K562 (cell line): ENCODE data around the gene PPP1R37. TPM values are rescaled to one million over a fixed set of nuclear protein-coding genes. Genes with fewer than 3 reads are reported as not detected.

Experiments
- BHLHE40 ChIP-seq: IDR thresholded peaks from 2 replicates; pipeline ENCODE4 v1.6.1; 2011; ENCODE audit warnings: low read length, improper control_type of control experiment
- CBX2 ChIP-seq: fragments of 200-600 bp; sonication (generic); IDR thresholded peaks from one replicate; pipeline ENCODE4 v1.6.1; 2012; ENCODE audit warnings: mild to moderate bottlenecking, low read length, inconsistent platforms; ENCODE audit not compliant: insufficient read depth, poor library complexity, severe bottlenecking
- FOXJ2 ChIP-seq: fragments of 200-800 bp; sonication (Bioruptor generic); IDR thresholded peaks from 2 replicates; pipeline ENCODE4 v1.6.1; 2016; ENCODE audit warnings: missing genetic modification characterization, missing compliant biosample characterization
- JUN ChIP-seq, 2 experiments: sonication (generic) in 1 of 2; formaldehyde crosslinking in 1 of 2; IDR thresholded peaks; 2 replicates each; pipeline versions ENCODE4 v1.6.1 to v1.8.0; 2012 to 2022; ENCODE audit warnings: borderline replicate concordance in 2 of 2, mild to moderate bottlenecking in 2 of 2, improper control_type of control experiment in 1 of 2, low read depth in 1 of 2, low read length in 1 of 2, missing genetic modification reagents in 1 of 2
- KLF6 ChIP-seq: fragments of 250-450 bp; sonication (Bioruptor Pico); IDR thresholded peaks from 2 replicates; pipeline ENCODE4 v1.4.0; 2020; ENCODE audit warnings: mild to moderate bottlenecking, moderate library complexity, borderline replicate concordance
- MEIS2 ChIP-seq: fragments of 450-650 bp; IDR thresholded peaks from 2 replicates; pipeline ENCODE4 v1.6.1; 2014; ENCODE audit warnings: mild to moderate bottlenecking; ENCODE audit not compliant: partially characterized antibody
- NEUROD1 ChIP-seq: fragments of 150-350 bp; IDR thresholded peaks from 2 replicates; pipeline ENCODE4 v1.6.1; 2014; ENCODE audit warnings: borderline replicate concordance, low read length, low read depth; ENCODE audit not compliant: partially characterized antibody
- POLR2A ChIP-seq: fragments of 450-650 bp; conservative IDR thresholded peaks from 2 replicates; pipeline ENCODE4 v1.6.1; 2016
- RBM34 ChIP-seq: fragments of 200-400 bp; formaldehyde crosslinking; IDR thresholded peaks from 2 replicates; pipeline ENCODE4 v1.6.1; 2018; ENCODE audit warnings: low read length, borderline replicate concordance; ENCODE audit not compliant: insufficient read depth
- SOX6 ChIP-seq: fragments of 450-650 bp; IDR thresholded peaks from 2 replicates; pipeline ENCODE4 v1.6.1; 2014; ENCODE audit warnings: mild to moderate bottlenecking
- TAF1 ChIP-seq: IDR thresholded peaks from 2 replicates; pipeline ENCODE4 v1.6.1; 2011; ENCODE audit warnings: mild to moderate bottlenecking, low read length, moderate library complexity; ENCODE audit not compliant: insufficient read depth, control insufficient read depth, severe bottlenecking; ENCODE audit errors: extremely low read depth
- U2AF1 ChIP-seq: fragments of 200-400 bp; formaldehyde crosslinking; optimal IDR thresholded peaks from 2 replicates; pipeline ENCODE3; 2017; ENCODE audit warnings: mild to moderate bottlenecking, low read depth, low read length, moderate library complexity
- ZNF134 ChIP-seq: fragments of 250-450 bp; sonication (Bioruptor Pico); conservative IDR thresholded peaks from 2 replicates; pipeline ENCODE4 v1.4.0; 2020
- polyA plus RNA-seq, 8 experiments: library from polyadenylated mRNA; depleted of rRNA in 4 of 8; stranded (reverse) in 5 of 8; unstranded in 3 of 8; fragments of >200 nt; fragmentation: Nextera tagmentation in 2 of 8; fragmentation: Illumina TruSeq in 1 of 8; extraction: Ambion mirVana in 2 of 8; extraction: Trizol in 1 of 8; gene quantifications; 2 replicates each; pipeline versions ENCODE4 v1.2.1 to v1.2.3, GENCODE V29; 2011 to 2014; ENCODE audit warnings: inconsistent platforms in 1 of 8, missing spikeins in 1 of 8
- total RNA-seq, 7 experiments: library from RNA; depleted of rRNA in 6 of 7; stranded (reverse); fragments of >200 nt in 6 of 7; fragmentation: Illumina TruSeq in 2 of 7; extraction: Trizol in 2 of 7; gene quantifications; 2 replicates each; pipeline versions ENCODE4 v1.2.1 to v1.2.3, GENCODE V29; 2011 to 2021; ENCODE audit warnings: low replicate concordance in 1 of 7
- TF ChIP-seq, protein P1 (sequence below), 2 experiments: IDR thresholded peaks in 1 of 2; conservative IDR thresholded peaks in 1 of 2; 2 replicates each; pipeline ENCODE4 v1.6.1; 2016; ENCODE audit warnings: low read depth in 2 of 2, mild to moderate bottlenecking in 1 of 2, missing compliant biosample characterization in 1 of 2, missing genetic modification characterization in 1 of 2, moderate library complexity in 1 of 2
- TF ChIP-seq, protein P2 (sequence below), 2 experiments: fragments of 200-800 bp in 1 of 2; sonication (Bioruptor generic) in 1 of 2; sonication (generic) in 1 of 2; formaldehyde crosslinking in 1 of 2; IDR thresholded peaks in 1 of 2; conservative IDR thresholded peaks in 1 of 2; 2 replicates each; pipeline versions ENCODE4 v1.5.0 to v1.6.1; 2016 to 2020; ENCODE audit warnings: missing compliant biosample characterization in 1 of 2, missing genetic modification characterization in 1 of 2, missing genetic modification reagents in 1 of 2
- TF ChIP-seq, protein P3 (sequence below): fragments of 450-650 bp; IDR thresholded peaks from 2 replicates; pipeline ENCODE4 v1.6.1; 2016
- TF ChIP-seq, protein P4 (sequence below): IDR thresholded peaks from 2 replicates; pipeline ENCODE4 v1.6.1; 2014; ENCODE audit warnings: antibody characterized with exemption

The PPP1R37 gene
- total and polyA plus RNA-seq, 9 of the 15 experiments (the other 6 are each of a cell fraction or from before 2014, with no cell fraction given) = 0.04 to 20.3 (median 7.3) TPM

DNA sequence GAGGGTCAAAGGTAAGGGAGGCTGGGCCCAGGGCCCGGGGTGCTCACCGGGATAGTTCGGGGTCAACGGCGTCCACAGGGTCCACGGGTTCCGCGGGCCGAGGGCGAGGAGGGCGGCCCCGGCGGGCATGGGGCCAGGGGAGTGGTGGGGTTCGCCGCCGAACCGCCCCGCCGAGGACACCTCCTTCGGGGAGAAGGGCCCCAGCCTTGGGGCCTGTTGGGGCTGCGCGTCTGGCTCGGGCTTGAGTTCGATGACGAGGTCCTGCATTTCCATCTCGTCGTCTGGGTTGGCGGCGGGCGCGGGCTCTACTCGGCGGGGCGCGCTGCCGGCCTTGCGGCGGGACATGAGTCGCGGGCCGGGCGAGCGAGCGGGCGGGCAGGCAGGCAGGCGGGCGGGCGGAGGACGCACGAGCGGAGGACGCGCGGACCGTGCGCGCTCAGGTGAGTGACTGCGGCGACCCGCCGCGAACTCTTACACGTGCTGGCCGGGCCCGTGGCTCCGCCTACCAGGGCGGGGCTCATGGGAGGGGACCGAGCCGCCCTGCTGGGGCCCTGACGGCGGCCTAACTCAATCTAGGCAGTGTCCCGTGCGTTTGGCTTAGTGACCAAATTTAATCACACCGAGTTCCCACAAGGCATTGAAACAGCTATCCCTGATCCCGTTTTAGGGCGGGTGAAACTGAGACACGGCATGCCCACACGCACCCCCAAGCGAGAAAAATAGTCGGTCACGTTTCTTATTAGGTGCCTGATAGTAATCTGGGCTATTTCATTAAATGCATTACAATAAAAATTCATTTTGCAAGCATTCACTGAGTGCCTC lies 16.7 kb upstream of the PPP1R37 start, which contains the start of gene ZNF296 (continued):
- TF ChIP-seq, protein P1, sequence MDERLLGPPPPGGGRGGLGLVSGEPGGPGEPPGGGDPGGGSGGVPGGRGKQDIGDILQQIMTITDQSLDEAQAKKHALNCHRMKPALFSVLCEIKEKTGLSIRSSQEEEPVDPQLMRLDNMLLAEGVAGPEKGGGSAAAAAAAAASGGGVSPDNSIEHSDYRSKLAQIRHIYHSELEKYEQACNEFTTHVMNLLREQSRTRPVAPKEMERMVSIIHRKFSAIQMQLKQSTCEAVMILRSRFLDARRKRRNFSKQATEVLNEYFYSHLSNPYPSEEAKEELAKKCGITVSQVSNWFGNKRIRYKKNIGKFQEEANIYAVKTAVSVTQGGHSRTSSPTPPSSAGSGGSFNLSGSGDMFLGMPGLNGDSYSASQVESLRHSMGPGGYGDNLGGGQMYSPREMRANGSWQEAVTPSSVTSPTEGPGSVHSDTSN (CRISPR knock-in tag; IDR thresholded peaks at IDR 0.05; ENCODE audit: low read depth) = 0 out of 2 replicates have a peak, but pooled peaks have one; percentile 34
- TF ChIP-seq, protein P1 (tag; conservative IDR thresholded peaks at IDR 0.05; ENCODE audit: low read depth) = no peak
- no peak for TF ChIP-seq CBX2
- peak; percentile 47 for TF ChIP-seq TAF1
- peak; percentile 51; the same call in 1 of the 2 replicates for TF ChIP-seq POLR2A
- TF ChIP-seq, protein P2, sequence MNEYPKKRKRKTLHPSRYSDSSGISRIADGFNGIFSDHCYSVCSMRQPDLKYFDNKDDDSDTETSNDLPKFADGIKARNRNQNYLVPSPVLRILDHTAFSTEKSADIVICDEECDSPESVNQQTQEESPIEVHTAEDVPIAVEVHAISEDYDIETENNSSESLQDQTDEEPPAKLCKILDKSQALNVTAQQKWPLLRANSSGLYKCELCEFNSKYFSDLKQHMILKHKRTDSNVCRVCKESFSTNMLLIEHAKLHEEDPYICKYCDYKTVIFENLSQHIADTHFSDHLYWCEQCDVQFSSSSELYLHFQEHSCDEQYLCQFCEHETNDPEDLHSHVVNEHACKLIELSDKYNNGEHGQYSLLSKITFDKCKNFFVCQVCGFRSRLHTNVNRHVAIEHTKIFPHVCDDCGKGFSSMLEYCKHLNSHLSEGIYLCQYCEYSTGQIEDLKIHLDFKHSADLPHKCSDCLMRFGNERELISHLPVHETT (CRISPR knock-in tag; conservative IDR thresholded peaks at IDR 0.05 in 1 of 2, IDR thresholded peaks at IDR 0.05 in 1 of 2) = 0 out of 4 replicates have a peak, but pooled peaks of 1 of the 2 experiments have one; percentile 15
- peak; percentile 32 for TF ChIP-seq MEIS2
- TF ChIP-seq ZNF134 = no peak
- TF ChIP-seq FOXJ2 (tag) = no peak
- TF ChIP-seq KLF6 (CRISPR knock-in tag) = no peak
- TF ChIP-seq SOX6 = peak; percentile 48; the same call in 1 of the 2 replicates
- TF ChIP-seq, protein P3, sequence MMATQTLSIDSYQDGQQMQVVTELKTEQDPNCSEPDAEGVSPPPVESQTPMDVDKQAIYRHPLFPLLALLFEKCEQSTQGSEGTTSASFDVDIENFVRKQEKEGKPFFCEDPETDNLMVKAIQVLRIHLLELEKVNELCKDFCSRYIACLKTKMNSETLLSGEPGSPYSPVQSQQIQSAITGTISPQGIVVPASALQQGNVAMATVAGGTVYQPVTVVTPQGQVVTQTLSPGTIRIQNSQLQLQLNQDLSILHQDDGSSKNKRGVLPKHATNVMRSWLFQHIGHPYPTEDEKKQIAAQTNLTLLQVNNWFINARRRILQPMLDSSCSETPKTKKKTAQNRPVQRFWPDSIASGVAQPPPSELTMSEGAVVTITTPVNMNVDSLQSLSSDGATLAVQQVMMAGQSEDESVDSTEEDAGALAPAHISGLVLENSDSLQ = peak; percentile 73
- TF ChIP-seq RBM34 = no peak
- TF ChIP-seq BHLHE40 = peak; percentile 98
- no peak for TF ChIP-seq NEUROD1
- TF ChIP-seq, protein P4, sequence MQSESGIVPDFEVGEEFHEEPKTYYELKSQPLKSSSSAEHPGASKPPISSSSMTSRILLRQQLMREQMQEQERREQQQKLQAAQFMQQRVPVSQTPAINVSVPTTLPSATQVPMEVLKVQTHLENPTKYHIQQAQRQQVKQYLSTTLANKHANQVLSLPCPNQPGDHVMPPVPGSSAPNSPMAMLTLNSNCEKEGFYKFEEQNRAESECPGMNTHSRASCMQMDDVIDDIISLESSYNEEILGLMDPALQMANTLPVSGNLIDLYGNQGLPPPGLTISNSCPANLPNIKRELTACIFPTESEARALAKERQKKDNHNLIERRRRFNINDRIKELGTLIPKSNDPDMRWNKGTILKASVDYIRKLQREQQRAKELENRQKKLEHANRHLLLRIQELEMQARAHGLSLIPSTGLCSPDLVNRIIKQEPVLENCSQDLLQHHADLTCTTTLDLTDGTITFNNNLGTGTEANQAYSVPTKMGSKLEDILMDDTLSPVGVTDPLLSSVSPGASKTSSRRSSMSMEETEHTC = no peak
- TF ChIP-seq JUN (IDR thresholded peaks at IDR 0.05; ENCODE audit: borderline replicate concordance, low read depth, low read length) = no peak
- TF ChIP-seq JUN (CRISPR knock-in tag; IDR thresholded peaks at IDR 0.05; ENCODE audit: borderline replicate concordance) = 0 out of 2 replicates have a peak, but pooled peaks have one; percentile 21
- no peak for TF ChIP-seq U2AF1
